Transverse colon (tissue), 4 donors: Measurements from ENCODE around the gene SLC36A3. TPM values are rescaled to one million over a fixed set of nuclear protein-coding genes. Genes with fewer than 3 reads are reported as not detected.
"Not testable (repeated sequence)": the region's sequence is repeated elsewhere in the genome, so short reads cannot be mapped to it uniquely, and the experiment has no call there.

ENCODE experiments used
- DNase-seq: peaks from one replicate; pipeline ENCODE4 v3.0.0-alpha.2; 2019
- H3K27ac ChIP-seq, 4 donors: fragments of 200-600 bp; sonication (generic); 2 replicates each; pipeline ENCODE4 v1.5.1; 2016 to 2018; ENCODE audit warnings: inconsistent platforms in 4 of 4
- H3K27me3 ChIP-seq: fragments of 200-600 bp; sonication (generic); 2 replicates; pipeline ENCODE4 v1.5.1; 2017; ENCODE audit warnings: inconsistent platforms
- H3K36me3 ChIP-seq, 4 donors: fragments of 200-600 bp; sonication (generic); 2 replicates each; pipeline ENCODE4 v1.5.1; 2017 to 2019; ENCODE audit warnings: inconsistent platforms in 4 of 4
- H3K4me1 ChIP-seq, 4 donors: fragments of 200-600 bp; sonication (generic); 2 replicates each; pipeline ENCODE4 v1.5.1; 2017 to 2020; ENCODE audit warnings: inconsistent platforms in 4 of 4
- H3K4me3 ChIP-seq, 4 donors: fragments of 200-600 bp; sonication (generic); 1 replicate in 1 of 4; 2 replicates in 3 of 4; pipeline versions ENCODE4 v1.5.1 to v1.6.1; 2017 to 2019; ENCODE audit warnings: inconsistent platforms in 4 of 4
- H3K9me3 ChIP-seq, 2 donors: fragments of 200-600 bp; sonication (generic); 2 replicates each; pipeline ENCODE4 v1.5.1; 2017 to 2019; ENCODE audit warnings: inconsistent platforms in 2 of 2
- CTCF ChIP-seq, 5 experiments: fragments of 200-600 bp in 3 of 5; fragments of 450-650 bp in 2 of 5; sonication (generic) in 3 of 5; IDR thresholded peaks; 1 replicate in 2 of 5; 2 replicates in 3 of 5; pipeline ENCODE4 v1.5.1; 2016 to 2017; ENCODE audit warnings: antibody characterized with exemption in 5 of 5, inconsistent platforms in 3 of 5, mild to moderate bottlenecking in 2 of 5, moderate library complexity in 1 of 5
- EP300 ChIP-seq: sonication (generic); formaldehyde crosslinking; IDR thresholded peaks from one replicate; pipeline ENCODE4 v1.6.1; 2017; ENCODE audit warnings: antibody characterized with exemption, low read depth
- POLR2A ChIP-seq: fragments of 450-650 bp; IDR thresholded peaks from one replicate; pipeline ENCODE4 v1.6.1; 2016; ENCODE audit warnings: antibody characterized with exemption, mild to moderate bottlenecking, moderate library complexity
- POLR2AphosphoS5 ChIP-seq, 3 donors: sonication (generic); formaldehyde crosslinking; IDR thresholded peaks; one replicate each; pipeline ENCODE4 v1.6.1; 2016; ENCODE audit warnings: antibody characterized with exemption in 3 of 3
- WGBS, 2 donors: methylation state at CpG; one replicate each; pipeline ENCODE4 v1.1.5; 2018; ENCODE audit warnings: low coverage in 1 of 2; 5-methylcytosine and 5-hydroxymethylcytosine counted together
- in situ Hi-C, 4 donors: fragments of 200-750 bp; cut with MboI; loops; one replicate each; pipeline versions ENCODE4 v1.15.0 to v1.15.1; 2017; ENCODE audit warnings: low sequenced_read_pairs in 3 of 4, low pct_ligation_motif_present in 1 of 4, low pct_unique_long_range_greater_than_20kb in 1 of 4
- intact Hi-C: fragments of 100-400 bp; cut with DNase I; formaldehyde crosslinking; loops from one replicate; pipeline ENCODE4 v1.15.1; 2023; ENCODE audit warnings: low total_unique reads
- total RNA-seq, 4 donors: library from RNA; depleted of rRNA; stranded (reverse); fragments of >200 nt; gene quantifications; one replicate each; pipeline ENCODE4 v1.1.0, GENCODE V29; 2016

SLC36A3 gene
- total RNA-seq, 4 donors from 2014 or later, result not detected

GRCh38 chr5:151313357-151313756 is 9.8 kb upstream of the SLC36A3 start:
- no peaks in the 10 kb centered on the region for H3K9me3 ChIP-seq
- no peak for DNase-seq
- H3K4me3 ChIP-seq, result no peak overlapping the region
- H3K27ac ChIP-seq, result no peak overlapping the region
- H3K27me3 ChIP-seq, result no peaks in the 10 kb centered on the region
- in situ Hi-C loops, result no loop called here
- no peaks in the 10 kb centered on the region for H3K4me1 ChIP-seq
- 25 to 40% methylated on average over 2 of the region's 2 CpGs for WGBS, 2 donors
- intact Hi-C loops, result no loop called here
- no peaks in the 10 kb centered on the region for H3K36me3 ChIP-seq
- TF ChIP-seq POLR2A (no peak), CTCF (IDR thresholded peaks at IDR 0.05) (no peak), EP300 (no peak), POLR2AphosphoS5 (IDR thresholded peaks at IDR 0.05) (no peak)

- Histone ChIP-seq H3K9me3 (no peaks in the 10 kb centered on the region), H3K36me3 (no peaks in the 10 kb centered on the region), H3K4me1 (no peaks in the 10 kb centered on the region), H3K27ac (no peak overlapping the region), H3K27me3 (no peaks in the 10 kb centered on the region), H3K4me3 (no peak overlapping the region)
- TF ChIP-seq POLR2A (no peak), POLR2AphosphoS5 (IDR thresholded peaks at IDR 0.05) (no peak), EP300 (no peak), CTCF (IDR thresholded peaks at IDR 0.05) (no peak)
- DNase-seq, result no peak
- in situ Hi-C loops (no loop called here), intact Hi-C loops (no loop called here)
- WGBS, 2 donors, result 20 to 77% methylated on average over 1 to 5 of the region's 5 CpGs
Measured at GRCh38 chr5:151312756-151313324, 9.3 kb upstream of the SLC36A3 start.

- in situ Hi-C loops, result no loop called here
- no peak for TF ChIP-seq EP300
- no peak for TF ChIP-seq CTCF (IDR thresholded peaks at IDR 0.05)
- TF ChIP-seq POLR2A, result no peak
- no peak for TF ChIP-seq POLR2AphosphoS5 (IDR thresholded peaks at IDR 0.05)
- no peaks in the 10 kb centered on the region for H3K4me1 ChIP-seq
- no peaks in the 10 kb centered on the region for H3K9me3 ChIP-seq
- H3K27ac ChIP-seq, result no peak overlapping the region
- no peak overlapping the region for H3K4me3 ChIP-seq
- no peak for DNase-seq
- H3K36me3 ChIP-seq, result no peaks in the 10 kb centered on the region
- intact Hi-C loops, result no loop called here
- H3K27me3 ChIP-seq, result no peaks in the 10 kb centered on the region
Measured at GRCh38 chr5:151310932-151311331, 7.4 kb upstream of the SLC36A3 start.

GRCh38 chr5:151309821-151310220 is 6.3 kb upstream of the SLC36A3 start:
- DNase-seq, in situ Hi-C loops, intact Hi-C loops, H3K4me1 ChIP-seq, H3K27ac ChIP-seq, H3K9me3 ChIP-seq, H3K36me3 ChIP-seq, H3K4me3 ChIP-seq, H3K27me3 ChIP-seq: not testable (repeated sequence)
- 91 to 100% methylated on average over 4 to 15 of the region's 15 CpGs for WGBS, 2 donors

- H3K9me3 ChIP-seq, H3K4me1 ChIP-seq, H3K4me3 ChIP-seq, intact Hi-C loops, DNase-seq, H3K36me3 ChIP-seq, H3K27me3 ChIP-seq, H3K27ac ChIP-seq, in situ Hi-C loops: not testable (repeated sequence)
- WGBS, 2 donors, result 95% methylated on average over 21 of the region's 27 CpGs; no CpG with 5 or more reads in 1 of the 2 donors
Measured at GRCh38 chr5:151309266-151309665, 5.7 kb upstream of the SLC36A3 start.
